C1 segment of cervical spinal cord (tissue), 14 donors: ENCODE data around the gene TFB1M.
"Not testable (repeated sequence)": the region's sequence is repeated elsewhere in the genome, so short reads cannot be mapped to it uniquely, and the experiment has no call there.

ENCODE experiments used
- DNase-seq, 14 donors: peaks; one replicate each; lab custom pipeline; 2025; lab: John Stamatoyannopoulos, UW

TFB1M gene

DNA sequence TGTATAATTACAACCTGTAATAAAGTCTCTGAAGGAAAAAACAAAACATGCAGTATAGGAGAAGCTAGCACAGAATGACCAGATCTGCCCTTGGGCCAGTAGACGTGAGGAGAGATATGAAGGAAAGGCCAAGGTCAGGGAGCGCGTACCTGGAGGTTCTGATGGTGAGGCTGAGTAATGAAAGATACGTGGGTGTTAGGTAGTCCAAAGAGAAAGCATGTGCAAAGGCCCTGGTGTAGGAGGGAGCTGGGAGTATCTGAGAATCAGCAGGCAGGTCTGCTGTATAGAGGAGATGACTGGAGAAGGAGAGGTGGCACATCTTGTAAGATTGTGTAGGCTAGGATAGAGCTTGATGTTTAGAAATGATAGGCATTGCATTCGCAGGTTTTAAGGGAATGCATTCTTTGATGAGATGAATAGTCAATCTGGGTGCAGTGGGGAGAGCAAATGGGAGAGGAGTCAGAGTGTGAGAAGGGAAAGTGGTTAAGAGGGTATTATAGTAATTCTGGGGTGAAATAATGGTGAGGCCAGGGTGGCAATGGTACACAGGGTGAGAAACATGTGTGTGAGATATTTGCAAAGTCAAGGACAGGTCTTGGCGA lies 15.9 kb upstream of the TFB1M start:
- no peak for DNase-seq

- no peak for DNase-seq
Observed at GRCh38 chr6:155329460-155330132, 15.3 kb upstream of the TFB1M start.

DNA sequence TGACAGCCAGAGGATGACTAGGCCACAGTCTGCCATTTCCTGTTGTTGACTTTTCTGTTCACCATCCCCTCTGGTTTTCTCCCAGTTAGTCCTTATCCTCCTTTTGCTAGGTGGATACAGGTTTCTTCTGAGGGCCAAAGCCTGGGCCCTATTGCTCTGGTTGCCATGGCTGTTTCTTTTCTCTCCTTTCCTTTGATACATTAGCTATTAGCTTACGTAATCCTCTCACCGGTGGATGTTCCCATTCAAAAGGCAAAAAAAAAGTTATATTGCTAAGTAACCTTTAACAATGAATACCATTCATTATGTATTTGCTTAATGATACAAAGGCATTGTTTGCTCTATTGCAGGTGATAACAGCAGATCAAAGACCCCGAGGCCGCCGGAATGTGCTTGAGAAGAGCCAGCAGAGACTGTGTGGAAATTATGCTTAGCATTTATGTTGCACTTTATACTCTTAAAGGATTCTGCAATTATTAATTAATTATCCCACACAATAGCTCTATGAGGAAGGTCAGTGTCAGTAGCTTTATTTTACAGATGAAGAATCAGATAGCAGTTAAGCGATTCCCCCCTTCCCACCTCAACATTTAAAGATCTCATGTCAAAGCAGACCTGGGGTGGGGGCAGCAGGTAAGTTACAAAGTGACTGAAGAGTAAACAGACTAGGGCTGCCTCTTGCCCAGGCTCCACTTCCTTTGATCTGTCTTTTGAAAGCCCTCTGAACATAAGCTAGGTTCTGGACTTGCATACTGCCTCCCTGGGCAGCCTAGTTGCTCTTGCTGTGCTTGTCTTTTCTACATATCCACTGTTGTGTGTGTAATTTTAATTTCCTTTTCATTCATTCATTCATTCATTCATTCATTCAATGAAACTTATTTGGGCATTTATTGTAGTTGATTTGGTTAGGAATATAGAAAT lies 14.5 kb upstream of the TFB1M start:
- DNase-seq: no peak

DNA sequence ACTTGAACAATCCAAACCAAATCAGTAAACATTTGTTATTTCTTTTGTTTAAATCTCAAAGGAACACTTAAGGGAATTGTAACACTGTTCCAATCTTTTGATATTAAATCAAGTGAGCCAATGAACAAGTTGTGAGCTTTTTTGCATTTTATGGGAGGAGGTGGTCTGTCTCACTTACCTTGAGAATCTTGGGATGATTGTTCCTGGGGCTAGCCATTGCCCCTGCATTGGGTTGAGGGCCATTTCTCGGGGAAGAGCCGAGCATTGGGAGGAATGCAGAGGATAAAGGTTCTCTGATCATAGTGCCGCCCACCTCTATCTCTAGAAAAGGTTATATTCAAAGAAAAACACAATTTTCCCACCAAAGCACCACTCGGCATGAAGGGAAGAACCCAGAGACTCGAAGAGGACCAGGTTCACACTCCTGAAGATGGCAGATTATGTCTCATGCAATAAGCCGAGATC lies 13.8 kb upstream of the TFB1M start:
- no peak for DNase-seq

GRCh38 chr6:155327326-155328073 lies 13.2 kb upstream of the TFB1M start:
- DNase-seq: peak in 7 of 14 donors; percentile 6 to 32 (median 14)

DNA sequence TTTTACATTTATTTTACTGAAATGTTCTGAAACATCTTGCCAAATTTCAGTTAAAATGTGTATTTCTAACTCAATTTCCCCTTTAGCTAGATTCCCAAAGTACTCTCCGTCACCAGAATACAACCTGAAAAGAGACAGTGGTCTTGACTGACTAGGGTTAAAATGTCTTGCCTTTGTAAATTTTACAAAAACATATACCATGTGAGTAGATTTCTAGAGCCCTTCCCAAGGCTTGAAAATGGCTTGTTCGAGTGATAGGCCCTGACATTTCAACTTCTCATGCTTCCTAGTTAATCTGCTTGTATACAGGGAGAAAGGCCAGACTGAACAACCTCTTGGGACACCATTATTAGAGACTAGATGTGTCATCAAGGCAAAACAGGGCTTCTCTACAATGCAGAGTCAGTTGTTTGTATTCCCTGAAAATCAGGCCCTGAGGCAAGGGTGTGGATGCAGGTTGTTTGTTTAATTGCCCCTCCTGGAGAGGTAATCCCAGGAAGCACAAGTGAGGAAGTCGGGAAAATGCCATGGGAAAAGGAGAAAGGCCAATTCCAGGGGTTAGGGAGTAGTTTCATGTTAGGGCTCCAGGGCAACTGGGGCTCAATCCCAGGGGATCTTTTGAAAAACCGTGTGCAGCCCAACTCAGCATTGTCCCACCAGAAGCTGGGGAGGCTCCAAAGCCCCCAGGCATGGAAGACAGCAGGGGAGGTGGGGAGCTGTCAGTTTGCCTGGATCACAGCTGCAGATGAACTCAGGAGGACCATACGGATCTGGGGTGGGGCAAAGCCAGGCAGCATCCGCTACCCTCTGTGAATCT lies 11.6 kb upstream of the TFB1M start:
- DNase-seq: no peak

- no peak for DNase-seq
Observed at GRCh38 chr6:155324993-155325392, 10.7 kb upstream of the TFB1M start.

- no peak for DNase-seq
Observed at GRCh38 chr6:155324172-155324571, 9.9 kb upstream of the TFB1M start.

GRCh38 chr6:155319902-155320301 lies 5.6 kb upstream of the TFB1M start:
- no peak for DNase-seq

GRCh38 chr6:155317186-155317585 lies 2.9 kb upstream of the TFB1M start:
- no peak for DNase-seq

DNA sequence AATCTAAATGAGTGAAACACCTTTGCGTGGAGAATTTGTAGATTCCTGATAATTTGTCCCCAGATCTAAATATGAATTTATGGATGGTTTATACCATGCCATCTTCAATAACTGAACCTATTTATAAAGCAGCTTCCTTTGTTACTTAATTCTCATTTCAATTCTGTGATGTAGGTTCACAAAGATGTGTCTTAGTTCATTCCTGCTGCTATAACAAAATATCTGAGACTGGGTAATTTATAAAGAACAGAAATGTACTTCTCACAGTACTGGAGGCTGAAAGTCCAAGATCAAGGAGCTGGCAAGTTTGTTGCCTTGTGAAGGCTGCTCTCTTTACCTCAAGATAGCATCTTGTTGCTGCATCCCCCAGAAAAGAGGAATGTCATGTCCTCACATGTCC lies 2.1 kb upstream of the TFB1M start:
- no peak for DNase-seq

DNA sequence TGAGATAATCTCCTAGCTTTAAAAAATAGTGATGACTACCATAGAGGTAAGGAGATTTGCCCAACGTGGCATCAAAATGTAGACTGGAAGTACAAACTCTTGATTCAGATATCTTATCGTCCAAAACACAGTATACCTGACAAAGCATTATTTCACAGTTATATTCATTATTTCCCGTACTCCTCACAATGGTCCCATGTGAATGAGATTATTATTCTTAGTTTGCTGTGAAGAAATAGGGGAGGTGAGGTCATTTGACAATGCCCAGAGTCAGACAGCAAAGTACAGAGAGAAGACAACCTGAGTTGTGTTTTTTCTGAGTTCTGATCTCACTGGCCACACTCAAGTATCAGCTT lies 1.2 kb upstream of the TFB1M start:
- DNase-seq: no peak

DNA sequence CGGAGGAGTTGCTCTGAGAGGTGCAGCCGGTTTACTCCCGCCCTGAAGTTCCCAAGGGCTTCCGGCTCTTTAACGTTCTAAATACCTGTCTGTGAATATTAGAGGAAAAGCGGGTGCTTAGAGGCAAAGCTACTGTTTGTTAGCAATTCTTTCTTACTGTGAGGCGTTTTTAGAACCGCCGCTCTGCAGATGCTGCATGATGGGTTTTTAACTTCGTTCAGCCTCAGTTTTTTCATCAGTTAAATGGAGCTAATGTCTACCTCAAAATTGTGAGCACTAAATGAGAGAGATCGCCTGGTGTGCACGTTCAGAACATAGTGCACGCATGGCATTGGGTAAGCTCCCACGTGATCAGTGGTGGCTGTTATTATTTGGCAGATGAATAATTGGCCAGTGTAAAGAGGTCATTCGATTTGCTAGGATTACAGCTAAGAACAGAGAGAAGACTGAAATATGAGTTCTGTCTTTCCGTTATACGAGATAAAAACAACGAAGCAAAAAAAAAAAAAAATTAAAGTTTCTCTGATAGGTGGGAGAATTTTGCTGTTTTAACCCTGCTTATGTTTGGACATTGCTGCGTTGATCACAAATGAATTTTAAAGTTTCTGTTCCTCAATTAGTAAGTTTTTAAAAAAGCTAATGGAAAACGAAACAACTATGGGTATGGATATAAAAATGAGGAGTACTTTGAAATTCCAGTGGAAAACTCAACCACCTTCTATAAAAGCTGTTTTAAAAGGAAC lies 660 bp upstream of the TFB1M start:
- DNase-seq: peak in 2 of 14 donors; percentile 64 to 86

DNA sequence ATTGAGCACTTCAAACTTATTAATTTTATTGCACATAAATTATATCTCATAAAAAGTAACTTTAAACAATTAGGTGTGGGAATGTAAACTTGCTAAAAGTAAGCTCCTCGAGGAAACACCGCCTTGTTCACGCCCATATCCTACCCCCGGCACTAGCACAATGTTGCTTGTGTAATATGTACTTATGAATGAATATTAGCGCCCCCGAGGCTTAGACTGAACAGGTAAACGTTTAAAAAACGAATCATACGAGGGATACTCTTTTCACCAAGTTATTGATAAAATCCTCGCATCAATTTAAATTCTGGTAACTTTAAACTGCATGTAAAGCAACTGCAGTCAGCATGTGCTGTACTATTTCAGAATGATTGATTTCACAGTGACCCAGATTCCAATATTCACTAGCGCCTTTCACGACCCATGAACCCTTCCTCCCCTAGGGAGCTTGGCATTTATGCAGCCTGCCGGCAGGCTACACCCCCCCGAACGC lies 637 bp downstream of the TFB1M start:
- no peak for DNase-seq

- DNase-seq: not testable (repeated sequence)
Observed at GRCh38 chr6:155312950-155313349, 1.3 kb downstream of the TFB1M start.

- DNase-seq: no peak
Observed at GRCh38 chr6:155311583-155311982, 2.7 kb downstream of the TFB1M start.

GRCh38 chr6:155311086-155311485 lies 3.2 kb downstream of the TFB1M start:
- no peak for DNase-seq

DNA sequence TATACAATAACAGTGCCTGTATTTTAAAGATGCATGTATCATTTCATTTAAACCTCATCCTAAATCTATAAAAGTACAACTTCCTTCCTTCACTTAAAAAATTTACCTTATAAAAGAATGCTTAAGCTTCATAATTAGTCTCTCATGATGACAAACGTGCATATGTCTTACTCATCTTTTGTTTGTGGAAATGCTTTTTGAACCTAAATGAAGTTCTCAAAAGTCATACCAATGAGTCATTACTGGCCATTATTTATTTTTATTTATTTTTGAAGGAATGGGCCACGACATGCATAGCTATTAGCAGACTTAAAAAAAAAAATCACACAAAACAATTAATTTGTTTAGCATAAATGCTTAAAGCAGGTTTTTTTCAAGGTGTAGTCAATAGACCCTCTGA lies 3.7 kb downstream of the TFB1M start:
- DNase-seq: no peak

- DNase-seq: no peak
Observed at GRCh38 chr6:155309150-155309549, 5.1 kb downstream of the TFB1M start.

GRCh38 chr6:155306958-155307357 lies 7.3 kb downstream of the TFB1M start:
- no peak for DNase-seq
